Kidney epithelial cell (primary cell): ENCODE results near the gene TMEM91. TPM values are rescaled to one million over a fixed set of nuclear protein-coding genes. Genes with fewer than 3 reads are reported as not detected.

Experiments
- DNase-seq: peaks from one replicate; pipeline ENCODE4 v3.0.0-alpha.2; 2010; ENCODE audit warnings: low read depth
- H3K27me3 ChIP-seq: 2 replicates; pipeline ENCODE4 v1.6.0; 2011; ENCODE audit warnings: low read length; ENCODE audit not compliant: control insufficient read depth, insufficient read depth
- H3K36me3 ChIP-seq: 2 replicates; pipeline ENCODE4 v1.5.1; 2011; ENCODE audit warnings: low read length; ENCODE audit not compliant: control insufficient read depth, insufficient read depth
- H3K4me3 ChIP-seq: 2 replicates; pipeline ENCODE4 v1.5.1; 2011; ENCODE audit warnings: low read depth, mild to moderate bottlenecking, control low read depth, low read length
- total RNA-seq: library from RNA; depleted of rRNA; stranded (reverse); fragments of >200 nt; gene quantifications from 2 replicates; pipeline ENCODE4 v1.2.3, GENCODE V29; 2015
- TF ChIP-seq, protein P1 (sequence below): IDR thresholded peaks from 2 replicates; pipeline ENCODE4 v1.5.1; 2011; ENCODE audit warnings: mild to moderate bottlenecking, moderate library complexity, low read length, control low read depth, inconsistent platforms; ENCODE audit not compliant: insufficient read depth, poor library complexity, severe bottlenecking

TMEM91 gene
- total RNA-seq, 1 donor from 2014 or later: 1.6 TPM

GRCh38 chr19:41395355-41395754, 19.0 kb downstream of the TMEM91 start:
- H3K4me3 ChIP-seq: no peak overlapping the region

DNA sequence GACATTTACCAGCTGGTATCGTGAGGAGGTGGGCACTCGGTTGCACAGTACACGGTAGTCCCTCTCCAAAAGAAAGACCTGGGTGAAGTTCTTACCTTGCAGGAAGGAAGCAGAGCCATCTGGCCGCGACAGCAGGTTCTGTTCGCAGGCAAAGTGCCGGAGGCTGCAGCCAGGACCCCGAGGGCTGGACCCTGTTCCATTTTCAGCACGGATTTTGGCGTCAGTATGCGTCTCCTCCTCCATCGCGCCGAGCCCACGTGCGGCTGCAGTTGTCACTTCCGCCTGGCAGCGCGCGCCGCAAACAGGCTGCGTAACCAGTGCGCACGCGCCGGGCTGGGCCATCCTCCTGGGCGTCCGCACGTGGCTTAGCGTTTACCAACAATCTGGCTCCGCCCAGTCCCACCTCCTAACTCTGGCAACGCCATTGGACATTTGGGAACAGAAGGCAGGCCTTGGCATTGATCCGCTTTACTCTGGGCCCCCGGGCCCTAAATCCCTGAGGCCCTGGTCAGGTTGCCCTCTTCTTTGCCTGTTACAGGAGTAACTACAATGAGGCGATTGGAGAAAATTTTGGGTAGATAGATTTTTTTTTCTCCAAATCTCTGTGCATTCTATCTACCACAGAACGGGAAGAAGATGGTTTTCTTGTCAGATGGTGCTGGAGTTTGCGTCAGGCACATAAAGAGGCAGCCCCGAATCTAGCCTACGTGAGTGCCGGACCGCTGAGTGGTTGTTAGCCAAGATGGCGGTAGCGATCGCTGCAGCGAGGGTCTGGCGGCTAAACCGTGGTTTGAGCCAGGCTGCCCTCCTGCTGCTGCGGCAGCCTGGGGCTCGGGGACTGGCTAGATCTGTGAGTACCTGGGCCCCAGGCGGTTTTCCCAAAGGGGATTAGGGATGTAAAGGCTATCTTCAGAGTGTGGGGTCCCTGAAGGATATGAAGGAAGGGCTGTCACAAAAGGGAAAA, 21.0 kb downstream of the TMEM91 start, which contains the start of the genes BCKDHA and EXOSC5:
BCKDHA (plus strand) TSS at position 733 of the 964 bp plus-strand sequence; CDS start at position 743, 10 bp downstream.
EXOSC5 (minus strand) TSS at position 274 of the 964 bp plus-strand sequence; CDS start at position 243, 31 bp downstream.
- TF ChIP-seq, protein P1, sequence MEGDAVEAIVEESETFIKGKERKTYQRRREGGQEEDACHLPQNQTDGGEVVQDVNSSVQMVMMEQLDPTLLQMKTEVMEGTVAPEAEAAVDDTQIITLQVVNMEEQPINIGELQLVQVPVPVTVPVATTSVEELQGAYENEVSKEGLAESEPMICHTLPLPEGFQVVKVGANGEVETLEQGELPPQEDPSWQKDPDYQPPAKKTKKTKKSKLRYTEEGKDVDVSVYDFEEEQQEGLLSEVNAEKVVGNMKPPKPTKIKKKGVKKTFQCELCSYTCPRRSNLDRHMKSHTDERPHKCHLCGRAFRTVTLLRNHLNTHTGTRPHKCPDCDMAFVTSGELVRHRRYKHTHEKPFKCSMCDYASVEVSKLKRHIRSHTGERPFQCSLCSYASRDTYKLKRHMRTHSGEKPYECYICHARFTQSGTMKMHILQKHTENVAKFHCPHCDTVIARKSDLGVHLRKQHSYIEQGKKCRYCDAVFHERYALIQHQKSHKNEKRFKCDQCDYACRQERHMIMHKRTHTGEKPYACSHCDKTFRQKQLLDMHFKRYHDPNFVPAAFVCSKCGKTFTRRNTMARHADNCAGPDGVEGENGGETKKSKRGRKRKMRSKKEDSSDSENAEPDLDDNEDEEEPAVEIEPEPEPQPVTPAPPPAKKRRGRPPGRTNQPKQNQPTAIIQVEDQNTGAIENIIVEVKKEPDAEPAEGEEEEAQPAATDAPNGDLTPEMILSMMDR: no peak
- Histone ChIP-seq H3K27me3 (no peaks in the 10 kb centered on the region), H3K4me3 (peak within 1 kb of the TSS; percentile 74), H3K36me3 (no peaks in the 10 kb centered on the region)
- DNase-seq: peak; percentile 98

More at GRCh38 chr19:41395355-41395754, 19.0 kb downstream of the TMEM91 start:
- TF ChIP-seq, protein P1: no peak
- no peak for DNase-seq
- Histone ChIP-seq H3K27me3 (no peaks in the 10 kb centered on the region), H3K36me3 (peaks cover 1% of the 10 kb centered on the region)

DNA sequence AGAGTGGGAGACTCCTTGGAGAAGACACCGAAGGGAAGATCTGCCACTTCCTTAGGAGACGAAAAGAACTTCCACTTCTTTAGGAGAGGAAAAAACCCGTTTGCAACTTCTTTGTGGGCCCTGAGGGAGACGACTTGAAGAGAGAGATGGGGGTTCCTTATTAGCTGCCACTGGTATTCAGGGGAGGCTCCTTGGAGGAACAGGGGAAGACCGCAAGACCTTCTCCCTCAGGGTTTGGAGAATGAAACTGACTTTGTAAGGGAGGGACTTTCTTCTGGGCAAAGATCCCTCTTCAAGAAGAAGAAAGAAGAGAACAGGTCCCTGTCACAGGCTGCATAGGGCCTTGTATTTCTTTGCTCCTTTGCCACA, 21.7 kb downstream of the TMEM91 start:
- Histone ChIP-seq H3K36me3 (no peaks in the 10 kb centered on the region), H3K4me3 (peak overlapping the region; percentile 74), H3K27me3 (no peaks in the 10 kb centered on the region)
- DNase-seq: no peak
- TF ChIP-seq, protein P1: no peak

DNA sequence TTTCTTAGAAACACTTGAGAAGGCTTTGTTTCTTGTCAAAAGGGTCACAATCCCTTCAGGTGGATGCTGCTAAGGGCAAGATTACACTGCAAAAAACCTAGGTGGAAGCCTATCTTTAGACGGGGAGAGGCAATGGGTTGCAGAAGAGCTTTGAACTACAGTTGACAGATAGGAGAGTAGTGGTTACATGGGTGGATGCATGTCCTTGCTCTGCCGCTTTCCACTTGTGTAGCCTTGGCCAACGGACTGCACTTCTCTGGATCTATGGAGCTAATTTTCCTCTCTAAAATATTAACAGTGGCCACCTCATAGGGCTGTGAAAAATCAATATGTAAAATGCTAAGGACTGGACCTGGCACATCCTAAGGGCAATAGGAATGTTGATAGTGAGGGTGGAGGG, 22.3 kb downstream of the TMEM91 start:
- Histone ChIP-seq H3K36me3 (no peaks in the 10 kb centered on the region), H3K27me3 (no peaks in the 10 kb centered on the region), H3K4me3 (peak overlapping the region; percentile 74)
- TF ChIP-seq, protein P1: no peak
- DNase-seq: no peak

DNA sequence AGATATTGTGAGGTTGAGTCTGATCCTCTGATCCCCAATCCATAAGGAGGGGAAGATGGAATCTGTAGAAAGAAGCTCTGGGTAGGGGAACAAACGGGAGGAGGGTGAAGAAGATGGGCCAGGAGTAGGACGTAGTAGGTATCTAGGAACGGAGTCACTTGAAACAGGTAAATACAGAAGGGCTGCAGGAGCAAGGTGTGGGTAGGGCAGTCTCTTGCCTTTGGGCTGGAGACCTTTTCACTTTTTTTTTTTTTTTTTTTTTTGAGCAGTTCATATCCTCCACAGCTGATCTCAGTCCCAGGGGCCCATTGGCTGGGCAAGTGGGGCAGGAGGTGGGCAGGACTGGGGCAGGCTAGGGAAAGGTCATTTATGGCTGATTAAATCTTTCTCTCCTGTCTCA, 22.8 kb downstream of the TMEM91 start:
- TF ChIP-seq, protein P1: no peak
- Histone ChIP-seq H3K4me3 (no peak overlapping the region), H3K27me3 (no peaks in the 10 kb centered on the region), H3K36me3 (no peaks in the 10 kb centered on the region)
- DNase-seq: no peak
